Right ventricle myocardium superior (tissue), 1 donor: ENCODE results near the gene SLC12A7. TPM values are rescaled to one million over a fixed set of nuclear protein-coding genes. Genes with fewer than 3 reads are reported as not detected.

Experiments used
- ATAC-seq: fragments of 200-7000 bp; cut with Tn5 transposase; one replicate; pipeline ENCODE4 v1.9.1; 2020; ENCODE audit warnings: mild to moderate bottlenecking; ENCODE audit not compliant: poor library complexity
- DNase-seq: peaks from one replicate; pipeline ENCODE4 v3.0.0-alpha.2; 2020
- intact Hi-C: fragments of 100-400 bp; cut with DNase I; formaldehyde crosslinking; loops from one replicate; pipeline ENCODE4 v1.11.2; 2022
- total RNA-seq: library from RNA; stranded (reverse); fragmentation: NEBNext Ultra II Directional; extraction: Animal tissue kit (Norgen Biotek cat#: 25700); gene quantifications from one replicate; pipeline ENCODE4 v1.2.1, GENCODE V29; 2021
- donor health status: DM: no; HTN: yes; CAD: no; lungs with severe emphysema.

Gene SLC12A7
- total RNA-seq, 1 donor from 2014 or later = 172 TPM

DNA sequence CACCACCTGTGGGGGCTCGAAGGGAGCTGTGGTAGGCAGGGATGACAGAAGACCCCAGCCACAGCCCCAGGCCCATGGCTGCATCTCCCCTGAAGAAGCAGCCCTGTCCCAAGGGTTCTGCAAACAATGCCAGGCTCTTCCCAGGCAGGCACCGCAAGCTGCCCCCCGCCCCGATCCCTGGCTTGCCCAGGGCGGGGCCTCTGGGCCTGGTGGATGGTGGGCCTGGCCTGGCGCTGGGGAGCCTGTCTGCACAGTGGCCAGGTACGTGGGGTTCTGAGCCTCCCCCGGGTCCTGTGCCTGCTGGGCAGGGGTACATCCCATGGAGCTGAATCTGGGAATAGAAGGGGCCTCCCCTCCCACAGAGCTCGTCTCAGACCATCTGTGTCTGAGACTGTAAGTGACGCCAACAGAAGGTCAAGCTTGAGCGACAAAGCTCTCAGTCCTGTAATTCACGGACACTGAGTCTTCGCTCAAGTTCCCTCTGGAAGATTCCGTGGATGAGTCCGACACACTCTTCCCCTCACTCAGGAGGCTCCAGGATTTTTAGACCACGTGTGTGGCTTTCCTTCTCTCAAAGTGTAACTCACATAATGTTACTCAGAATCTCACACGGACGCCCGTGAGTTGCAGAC is 4.4 kb upstream of the SLC12A7 start:
- DNase-seq (no peak), ATAC-seq (no peak)
- intact Hi-C loops = no loop called here

DNA sequence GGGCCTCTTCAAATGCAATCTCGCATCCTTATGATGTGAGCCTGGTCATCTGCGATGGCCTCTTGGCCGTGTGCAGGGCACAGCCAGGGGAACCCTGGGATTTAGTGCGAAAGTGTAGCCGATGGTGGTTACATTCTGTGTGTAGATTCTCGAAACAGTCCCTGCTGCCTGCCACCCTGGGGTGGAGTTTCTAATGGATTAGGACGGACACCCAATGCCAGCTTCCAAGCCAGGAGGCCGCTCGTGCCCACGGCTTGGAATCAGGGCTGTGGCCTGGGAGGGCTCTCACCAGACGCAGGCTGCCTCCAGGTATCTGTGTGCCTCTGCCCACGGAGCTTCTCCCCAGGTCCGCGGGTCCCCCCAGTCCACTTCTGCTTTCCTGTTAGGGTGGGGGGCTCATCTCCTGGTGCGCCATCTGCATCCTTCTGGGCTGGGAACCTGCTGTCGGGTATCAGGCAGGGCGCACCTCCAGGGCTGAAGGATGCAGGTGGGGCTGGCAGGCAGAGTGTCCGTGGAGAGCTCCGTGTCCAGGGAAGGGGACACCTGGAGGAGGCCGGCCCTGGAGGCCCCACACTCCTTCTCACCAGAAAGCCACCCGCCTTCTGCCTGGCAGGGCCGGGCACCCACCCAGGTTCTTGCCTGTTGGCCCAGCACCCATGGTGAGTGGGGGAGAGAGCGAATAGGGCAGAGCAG is 3.4 kb upstream of the SLC12A7 start:
- intact Hi-C loops = no loop called here
- no peak for ATAC-seq

DNA sequence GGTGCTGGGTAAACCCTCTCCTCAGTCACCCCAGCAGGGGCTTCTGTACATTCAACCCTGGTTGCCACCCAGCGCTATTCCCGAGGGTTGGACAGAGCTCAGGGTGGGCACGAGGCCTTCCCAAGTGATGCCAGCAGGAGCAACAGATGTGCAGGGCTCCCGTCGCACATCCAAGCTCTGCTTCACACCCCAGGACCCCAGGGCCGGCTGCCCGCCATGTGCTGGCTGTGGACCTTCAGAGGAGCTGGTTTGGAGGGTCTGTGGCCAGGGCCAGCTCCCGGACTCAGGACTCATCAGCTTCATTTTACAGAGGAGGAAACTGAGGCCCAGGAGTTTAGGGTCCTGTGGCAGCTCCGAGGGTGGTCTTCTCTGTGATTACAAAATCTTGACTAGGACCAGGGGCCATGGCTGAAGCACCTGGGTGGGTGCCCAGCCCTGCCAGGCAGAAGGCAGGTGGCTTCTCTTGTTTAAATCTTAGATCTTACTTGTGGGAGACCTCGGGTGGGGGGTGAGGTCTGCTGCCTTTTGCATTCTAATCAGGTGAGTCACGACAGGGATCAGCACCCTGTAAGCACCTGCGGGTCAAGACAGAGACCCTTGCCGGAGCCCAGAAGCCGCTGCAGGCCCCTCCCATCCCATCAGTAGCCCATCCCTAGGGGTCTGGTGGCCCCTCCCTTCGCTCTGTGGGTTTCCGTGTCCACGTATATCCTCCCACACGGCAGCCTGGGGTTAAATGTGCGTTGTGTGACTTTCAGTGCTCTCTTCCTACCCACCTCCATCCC is 2.1 kb upstream of the SLC12A7 start:
- DNase-seq (no peak), ATAC-seq (no peak)
- intact Hi-C loops = no loop called here

More for the DNA sequence above, 3.4 kb upstream of the SLC12A7 start:
- no peak for DNase-seq

DNA sequence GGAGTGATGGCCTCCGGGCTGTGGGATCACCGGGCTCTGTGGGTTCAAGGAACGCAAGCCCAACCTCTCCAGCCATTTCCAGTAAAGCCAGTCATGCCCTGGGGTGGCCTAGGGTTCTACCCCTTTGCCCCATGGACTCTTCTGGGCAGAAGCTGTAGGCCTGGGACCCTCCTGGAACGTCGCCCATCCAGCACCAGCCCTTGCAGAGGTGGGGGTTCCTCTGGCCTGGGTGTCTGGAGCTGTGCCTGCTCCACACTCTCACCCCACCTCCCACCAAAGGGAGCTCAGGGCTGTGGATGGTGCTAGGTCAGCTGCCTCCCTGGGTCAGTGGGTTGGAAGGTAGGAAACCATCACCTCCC is 1.4 kb upstream of the SLC12A7 start:
- no peak for ATAC-seq
- DNase-seq = no peak
- intact Hi-C loops = no loop called here

DNA sequence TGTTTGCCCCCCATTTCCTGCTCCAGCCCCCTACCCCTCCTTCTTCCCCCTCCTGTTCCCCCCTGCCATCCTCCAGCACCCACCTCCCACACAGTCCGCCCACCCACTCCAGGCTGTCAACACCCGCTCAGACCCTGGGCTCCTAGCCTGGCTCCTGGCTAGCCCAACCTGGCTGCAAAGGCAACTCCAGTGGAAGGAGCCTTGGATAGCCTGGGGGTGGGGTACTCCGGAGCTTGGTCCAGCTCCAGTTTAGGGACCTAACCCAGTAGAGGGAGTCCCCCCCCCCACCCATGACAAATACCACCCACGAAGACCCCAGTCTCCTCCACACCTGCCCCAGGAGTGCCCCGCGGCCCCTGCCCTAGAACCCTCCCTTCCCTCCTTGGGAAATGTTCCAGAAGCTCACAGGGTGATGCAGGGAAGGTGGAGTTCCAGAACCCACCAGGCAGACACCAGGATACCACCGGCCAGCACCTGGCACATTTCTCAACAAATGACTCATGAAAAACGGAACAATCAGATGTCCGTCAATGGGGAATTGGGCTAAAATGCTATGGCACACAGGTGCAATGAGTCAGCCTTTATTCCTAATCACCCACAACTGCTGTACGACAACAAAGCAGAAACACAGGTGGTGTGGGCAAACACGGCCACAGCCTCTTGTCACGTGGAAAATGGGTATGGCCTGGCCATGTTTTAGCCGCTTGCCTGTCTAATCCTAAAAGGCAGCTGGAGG is 901 bp upstream of the SLC12A7 start:
- intact Hi-C loops = no loop called here
- DNase-seq = no peak
- ATAC-seq = no peak

DNA sequence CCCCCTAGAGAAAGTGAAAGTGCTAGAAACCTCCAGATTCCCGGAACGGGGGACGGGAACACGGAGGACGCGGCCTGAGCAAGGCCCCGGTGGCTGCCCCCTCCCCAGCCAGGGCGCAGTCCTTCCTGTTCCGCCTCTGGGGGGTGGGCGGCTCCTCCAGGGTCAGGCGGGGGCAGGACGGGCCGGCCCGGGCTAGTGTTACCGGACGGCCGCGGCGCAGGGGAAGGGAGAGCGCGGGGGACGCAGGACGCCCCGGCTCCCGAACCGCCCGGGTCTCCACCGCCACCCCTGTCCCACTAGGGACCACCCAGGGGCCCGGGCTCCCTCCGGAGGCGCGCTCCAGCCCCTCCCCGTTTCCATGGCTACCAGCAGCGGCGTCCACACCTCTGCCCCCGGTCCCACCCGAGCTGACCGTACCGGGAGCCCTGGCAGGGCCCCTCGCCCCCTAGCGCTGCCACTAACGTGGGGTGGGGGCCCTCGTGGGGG is 579 bp downstream of the SLC12A7 start:
- peak; percentile 81 for DNase-seq
- peak; percentile 42 for ATAC-seq
- intact Hi-C loops = no loop called here

DNA sequence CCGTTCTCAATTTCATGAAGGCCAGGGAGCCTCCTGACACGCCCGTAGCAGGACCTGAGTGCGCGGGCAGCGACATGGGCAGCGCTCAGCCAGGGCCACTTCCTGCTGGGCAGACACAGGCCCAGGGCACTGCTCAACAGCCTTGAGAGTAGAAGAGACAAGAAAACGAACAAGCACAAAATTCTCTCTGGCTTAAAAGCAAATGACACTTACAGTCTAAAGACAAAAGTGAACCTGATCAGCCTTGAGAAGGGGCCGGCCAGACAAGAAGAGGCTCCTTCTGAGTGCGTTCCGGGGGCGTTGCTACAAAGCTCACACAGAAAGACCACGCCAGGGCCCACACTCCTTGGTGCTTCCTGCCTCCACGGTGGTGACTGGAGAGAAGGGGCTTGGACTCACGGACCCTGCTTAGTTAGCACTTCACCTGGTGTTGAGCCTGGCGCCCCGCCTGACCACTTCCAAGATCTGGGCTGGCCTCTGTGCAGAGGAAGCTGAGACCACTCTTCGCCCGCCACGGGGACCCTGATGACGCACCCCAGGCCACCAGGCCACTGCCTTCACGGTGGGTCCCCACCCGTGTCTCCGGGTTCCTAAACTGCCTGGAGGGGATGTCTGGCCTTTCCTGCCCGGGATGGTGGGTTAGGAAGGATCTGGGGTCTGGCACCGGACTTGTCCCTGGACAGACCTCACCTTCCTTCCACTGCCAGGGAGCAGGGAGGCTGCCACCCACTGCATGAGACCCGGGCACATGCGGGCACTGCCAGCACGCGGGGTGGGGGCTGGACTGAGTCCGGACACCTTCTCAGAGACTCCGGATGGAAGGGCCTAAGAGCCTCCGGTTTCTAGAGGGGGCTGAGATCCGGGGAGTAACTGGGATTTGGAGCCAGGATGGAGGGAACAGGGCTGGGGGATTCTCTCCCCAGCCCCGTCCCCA is 1.3 kb downstream of the SLC12A7 start:
- ATAC-seq (peak; percentile 37), DNase-seq (no peak)
- intact Hi-C loops = no loop called here

DNA sequence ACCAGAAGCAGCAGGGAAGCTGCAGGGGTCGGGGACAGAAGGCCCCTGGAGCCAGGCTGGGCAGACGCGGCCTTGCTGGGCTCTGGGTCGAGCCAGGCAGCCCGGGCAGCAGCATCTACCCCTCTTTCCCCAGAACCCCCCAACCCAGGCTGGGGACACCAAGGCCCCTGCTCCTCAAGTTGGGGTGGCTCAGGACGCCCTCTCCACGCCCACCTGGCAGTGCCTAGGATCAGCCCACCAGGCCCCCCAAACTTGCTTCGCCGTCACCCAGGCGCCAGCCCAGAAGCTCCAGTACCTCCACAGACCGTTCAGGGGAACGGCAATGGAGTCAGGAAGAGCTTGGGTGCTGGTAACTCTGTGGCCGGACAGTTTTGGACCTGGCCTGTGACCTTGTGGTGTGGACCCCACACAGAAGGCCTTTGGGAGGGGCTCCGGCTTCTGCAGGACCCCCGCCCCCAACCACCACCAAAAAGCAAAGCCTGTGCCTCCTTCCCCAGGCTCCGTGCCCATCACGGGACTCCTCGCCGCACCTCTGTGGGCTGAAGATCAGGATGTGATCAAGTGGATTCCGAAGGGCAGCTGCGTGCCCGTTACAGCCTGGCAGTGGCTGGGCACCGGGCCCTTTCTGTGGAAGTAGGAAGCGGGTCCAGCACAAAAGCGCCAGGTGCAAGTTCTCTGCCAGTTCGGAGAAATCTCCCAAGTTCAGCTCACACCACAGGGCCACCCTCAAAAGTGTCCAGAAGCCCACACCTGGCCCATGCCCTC is 2.1 kb downstream of the SLC12A7 start:
- intact Hi-C loops = no loop called here
- DNase-seq (no peak), ATAC-seq (no peak)

DNA sequence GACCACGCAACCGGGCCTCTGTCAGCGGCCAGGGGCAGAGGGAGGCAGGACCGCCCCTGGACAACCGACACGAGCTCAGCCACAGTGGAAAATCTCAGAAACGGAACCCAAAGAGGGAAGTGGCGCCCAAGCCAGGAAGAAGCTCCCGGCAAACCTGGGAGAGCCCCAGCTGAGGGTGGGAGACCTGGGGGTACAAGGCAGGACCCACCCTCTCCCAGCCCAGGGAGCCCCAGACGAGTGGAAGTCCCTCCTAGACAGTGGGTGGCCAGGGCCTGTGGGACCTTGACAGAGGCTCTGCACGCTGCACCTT is 3.0 kb downstream of the SLC12A7 start:
- DNase-seq = no peak
- intact Hi-C loops = no loop called here
- no peak for ATAC-seq

DNA sequence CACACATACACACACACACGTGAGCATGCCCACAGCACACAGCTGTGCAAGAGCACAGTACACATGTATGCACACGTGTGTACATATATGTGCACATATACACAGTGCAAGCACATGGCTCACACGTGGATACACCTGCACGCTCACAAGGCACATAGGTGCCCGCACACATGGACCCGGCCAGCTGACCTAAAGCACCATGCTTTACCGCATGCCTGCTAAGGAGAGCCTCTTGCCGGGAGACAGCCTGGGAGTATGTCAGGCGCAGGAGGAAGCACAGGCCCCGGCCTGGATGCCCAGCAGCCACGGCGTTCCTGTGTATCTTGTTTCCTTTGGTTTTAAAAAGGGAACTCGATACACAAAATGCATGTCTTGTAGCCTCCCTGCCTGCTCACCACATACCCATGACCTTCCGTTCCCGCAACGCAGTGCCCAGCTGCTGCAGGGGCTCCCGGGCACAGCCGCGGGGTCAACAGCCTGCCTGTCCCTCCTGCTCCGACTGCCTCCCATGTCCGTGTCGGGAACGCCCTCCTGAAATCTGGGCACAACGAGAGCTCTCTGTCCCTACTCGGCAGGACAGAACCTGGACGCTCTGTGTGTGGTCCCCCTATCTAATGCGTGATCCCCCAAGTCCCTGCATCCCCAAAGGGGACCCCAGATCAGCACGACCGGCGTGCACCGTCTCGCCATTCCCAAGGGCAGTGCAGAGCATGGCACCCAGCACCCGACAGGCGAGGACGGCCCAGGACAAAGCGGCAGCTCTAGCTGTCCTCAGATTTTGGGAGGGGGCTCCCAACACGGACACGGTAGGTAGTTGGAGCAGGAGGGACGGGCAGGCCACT is 3.6 kb downstream of the SLC12A7 start:
- ATAC-seq (no peak), DNase-seq (no peak)
- intact Hi-C loops = no loop called here

DNA sequence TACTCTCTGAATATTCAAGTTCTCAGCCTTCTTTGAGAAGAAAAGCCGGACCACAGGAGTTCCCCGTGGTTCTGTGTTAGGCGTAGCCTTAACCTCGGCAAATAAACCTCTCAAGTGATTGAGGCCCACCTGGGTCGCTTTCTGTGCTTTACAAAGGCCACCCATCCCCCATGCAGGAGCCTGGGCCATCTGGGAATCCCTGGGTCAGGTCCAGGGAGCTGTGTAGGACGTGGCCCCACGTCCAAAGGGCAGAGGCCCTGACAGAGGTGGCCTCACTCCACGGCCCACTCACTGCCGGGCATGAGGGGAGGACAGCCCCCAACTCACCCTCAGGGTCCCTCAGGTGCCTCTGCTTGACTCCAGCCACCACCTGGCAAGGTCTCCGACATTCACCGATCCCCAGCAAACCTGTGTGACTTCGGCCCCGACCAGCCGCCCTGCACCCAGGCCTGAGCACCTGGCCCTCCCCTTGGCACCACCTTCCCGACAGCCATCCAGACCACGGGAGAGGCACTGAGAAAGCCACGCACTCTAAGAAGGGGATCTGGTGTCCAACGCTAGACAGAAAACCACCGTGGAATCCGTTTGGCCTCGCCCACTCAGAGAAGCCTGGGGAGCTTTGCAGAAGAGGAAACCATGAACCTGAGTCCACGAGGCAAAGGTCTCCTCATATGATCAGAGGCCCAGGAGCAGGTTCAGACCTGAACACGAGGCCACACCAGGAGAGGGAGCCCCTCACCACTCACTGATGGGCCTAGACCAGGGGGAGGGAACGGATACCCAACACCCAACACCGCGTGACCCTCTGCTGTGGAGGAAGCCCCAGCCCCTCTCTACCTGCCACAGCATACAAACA is 4.5 kb downstream of the SLC12A7 start:
- no peak for ATAC-seq
- intact Hi-C loops = no loop called here
- DNase-seq = no peak

DNA sequence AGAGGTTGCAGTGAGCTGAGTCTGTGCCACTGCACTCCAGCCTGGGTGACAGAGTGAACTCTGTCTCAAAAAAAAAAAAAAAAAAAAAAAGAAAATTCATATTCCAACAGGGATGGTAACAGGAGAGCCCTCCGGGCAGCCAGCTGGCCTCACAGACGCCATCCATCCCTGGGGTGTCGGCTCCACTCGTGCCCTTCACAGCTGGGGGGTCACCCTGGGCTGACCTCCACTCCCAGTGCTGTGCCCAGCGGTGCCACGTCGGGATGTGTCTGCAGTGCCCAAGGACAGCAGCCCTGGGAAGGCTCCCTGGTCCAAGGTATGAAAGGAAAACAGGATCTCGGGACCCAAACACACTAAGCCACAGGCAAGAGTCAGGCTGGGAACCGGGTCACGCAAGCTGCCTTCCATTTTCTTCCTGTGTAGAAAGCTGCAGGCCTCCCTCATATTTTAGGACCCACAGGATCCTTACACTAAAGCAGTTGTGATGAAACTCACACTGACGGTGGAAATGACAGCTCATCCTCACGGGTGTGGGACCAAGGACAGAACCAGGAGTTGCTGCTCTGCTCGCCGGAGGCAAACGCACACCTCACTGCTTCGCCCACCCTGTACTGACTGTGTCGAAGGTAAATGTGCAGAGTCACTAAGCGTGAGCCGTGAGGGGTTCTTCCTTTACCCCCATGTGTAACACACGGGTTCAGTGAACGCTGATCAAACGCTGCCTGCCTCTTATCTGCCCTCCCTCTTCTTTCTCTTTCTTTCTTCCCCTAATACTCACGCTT is 5.3 kb downstream of the SLC12A7 start:
- DNase-seq = no peak
- ATAC-seq = no peak
- intact Hi-C loops = no loop called here

DNA sequence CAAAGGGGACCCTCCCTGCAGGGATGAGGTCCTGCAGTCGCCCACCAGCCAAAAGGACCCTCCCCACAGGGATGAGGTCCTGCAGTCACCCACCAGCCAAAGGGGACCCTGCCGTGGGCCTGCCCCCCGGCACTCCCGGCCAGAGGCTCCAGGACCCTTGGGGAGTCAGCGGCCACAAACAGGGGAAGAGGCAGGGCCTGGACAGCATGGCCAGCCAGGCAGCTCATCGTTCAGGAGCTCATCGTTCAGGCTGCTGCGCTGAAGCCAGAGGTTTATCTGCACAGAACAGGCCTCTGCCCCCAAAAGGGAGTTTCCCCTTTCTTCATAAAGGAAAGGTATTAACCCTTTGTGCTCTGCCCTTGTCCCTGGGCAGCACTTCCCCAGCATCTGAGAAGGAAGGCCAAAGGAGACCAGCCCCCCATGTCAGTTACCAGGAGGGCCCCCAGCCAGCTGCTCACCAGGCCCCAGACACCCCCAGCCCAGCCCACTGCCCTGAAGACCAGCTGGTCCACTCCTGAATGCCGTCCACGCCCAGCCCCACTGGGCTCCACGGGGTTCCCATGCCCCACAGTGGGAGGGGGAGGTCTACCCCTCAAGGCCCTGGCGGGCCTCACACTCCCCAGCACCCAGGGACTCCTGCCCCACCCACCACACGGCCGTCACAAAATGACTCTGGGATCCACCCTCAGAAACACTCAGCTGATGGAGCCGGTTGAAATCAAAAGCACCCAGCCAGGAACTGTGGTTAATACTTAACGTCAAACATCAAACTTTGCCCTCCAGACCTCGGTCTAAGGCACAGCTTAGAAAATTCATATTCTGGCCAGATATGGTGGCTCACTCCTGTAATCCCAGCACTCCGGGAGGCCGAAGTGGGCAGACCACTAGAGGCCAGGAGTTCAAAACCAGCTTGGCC is 6.3 kb downstream of the SLC12A7 start:
- intact Hi-C loops = no loop called here
- no peak for ATAC-seq

DNA sequence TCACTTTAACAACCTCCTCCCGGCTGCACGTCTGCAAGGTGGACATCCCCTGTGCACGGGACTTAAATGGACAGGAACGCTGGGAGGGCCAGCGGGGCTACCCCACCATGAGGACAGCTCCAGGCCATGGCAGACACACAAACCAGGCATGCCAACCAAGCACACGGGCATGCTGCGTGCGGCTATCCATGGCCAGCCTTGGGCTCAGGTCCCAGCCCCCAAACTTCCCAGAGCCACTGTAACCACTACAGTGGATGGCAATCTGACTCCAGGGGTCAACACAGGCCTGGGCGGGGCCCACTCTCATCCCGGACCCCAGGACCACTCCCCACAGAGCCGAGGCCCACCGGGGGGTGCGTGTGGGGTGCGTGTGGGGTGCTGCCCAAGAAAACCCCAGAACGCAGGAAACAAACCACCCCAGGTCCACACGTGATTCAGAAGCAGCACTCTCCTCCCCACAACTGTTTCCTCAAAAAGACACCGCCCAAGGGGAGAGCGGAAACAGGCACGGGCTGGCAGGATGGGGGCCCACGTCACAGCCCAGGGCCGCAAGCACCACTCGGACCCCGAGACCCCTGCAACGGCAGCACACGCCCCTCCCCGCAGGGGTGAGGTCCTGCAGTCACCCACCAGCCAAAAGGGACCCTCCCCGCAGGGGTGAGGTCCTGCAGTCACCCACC is 7.4 kb downstream of the SLC12A7 start:
- ATAC-seq = peak; percentile 32
- intact Hi-C loops = no loop called here
- DNase-seq = no peak

More for the DNA sequence above, 6.3 kb downstream of the SLC12A7 start:
- DNase-seq = no peak
